Suprapubic skin (tissue), 4 donors: Measurements from ENCODE around the gene CDK1. TPM values are rescaled to one million over a fixed set of nuclear protein-coding genes. Genes with fewer than 3 reads are reported as not detected.

Source experiments
- DNase-seq, 2 donors: peaks; one replicate each; pipeline ENCODE4 v3.0.0-alpha.2; 2019; ENCODE audit warnings: low spot score in 2 of 2
- H3K27ac ChIP-seq: fragments of 200-600 bp; sonication (generic); one replicate; pipeline ENCODE4 v1.5.1; 2019
- H3K27me3 ChIP-seq: fragments of 200-600 bp; sonication (generic); one replicate; pipeline ENCODE4 v1.5.1; 2019
- H3K36me3 ChIP-seq: fragments of 200-600 bp; sonication (generic); one replicate; pipeline ENCODE4 v1.5.1; 2019
- H3K4me1 ChIP-seq: fragments of 200-600 bp; sonication (generic); one replicate; pipeline ENCODE4 v1.5.1; 2019
- H3K4me3 ChIP-seq: fragments of 200-600 bp; sonication (generic); one replicate; pipeline ENCODE4 v1.5.1; 2019; ENCODE audit warnings: mild to moderate bottlenecking
- H3K9me3 ChIP-seq: fragments of 200-600 bp; sonication (generic); one replicate; pipeline ENCODE4 v1.5.1; 2019
- EP300 ChIP-seq: sonication (generic); formaldehyde crosslinking; IDR thresholded peaks from one replicate; pipeline ENCODE4 v1.6.1; 2017; ENCODE audit warnings: antibody characterized with exemption
- POLR2A ChIP-seq, 2 donors: fragments of 450-650 bp; IDR thresholded peaks; one replicate each; pipeline ENCODE4 v1.6.1; 2017; ENCODE audit warnings: antibody characterized with exemption in 2 of 2, mild to moderate bottlenecking in 2 of 2, moderate library complexity in 2 of 2
- POLR2AphosphoS5 ChIP-seq, 3 donors: sonication (generic); formaldehyde crosslinking; IDR thresholded peaks; one replicate each; pipeline ENCODE4 v1.6.1; 2017; ENCODE audit warnings: antibody characterized with exemption in 3 of 3
- WGBS: methylation state at CpG from one replicate; pipeline ENCODE4 v1.1.5; 2018; 5-methylcytosine and 5-hydroxymethylcytosine counted together
- total RNA-seq, 4 donors: library from RNA; depleted of rRNA; stranded (reverse); fragments of >200 nt; gene quantifications; one replicate each; pipeline ENCODE4 v1.1.0, GENCODE V29; 2016
- TF ChIP-seq, protein P1 (sequence below), 2 donors: fragments of 200-600 bp in 1 of 2; fragments of 450-650 bp in 1 of 2; sonication (generic) in 1 of 2; IDR thresholded peaks; one replicate each; pipeline ENCODE4 v1.5.1; 2016 to 2019; ENCODE audit warnings: antibody characterized with exemption in 2 of 2, mild to moderate bottlenecking in 1 of 2, moderate library complexity in 1 of 2

CDK1 gene
- total RNA-seq, 4 donors from 2014 or later, result 4.8 to 14.3 (median 8.6) TPM

- TF ChIP-seq, protein P1, sequence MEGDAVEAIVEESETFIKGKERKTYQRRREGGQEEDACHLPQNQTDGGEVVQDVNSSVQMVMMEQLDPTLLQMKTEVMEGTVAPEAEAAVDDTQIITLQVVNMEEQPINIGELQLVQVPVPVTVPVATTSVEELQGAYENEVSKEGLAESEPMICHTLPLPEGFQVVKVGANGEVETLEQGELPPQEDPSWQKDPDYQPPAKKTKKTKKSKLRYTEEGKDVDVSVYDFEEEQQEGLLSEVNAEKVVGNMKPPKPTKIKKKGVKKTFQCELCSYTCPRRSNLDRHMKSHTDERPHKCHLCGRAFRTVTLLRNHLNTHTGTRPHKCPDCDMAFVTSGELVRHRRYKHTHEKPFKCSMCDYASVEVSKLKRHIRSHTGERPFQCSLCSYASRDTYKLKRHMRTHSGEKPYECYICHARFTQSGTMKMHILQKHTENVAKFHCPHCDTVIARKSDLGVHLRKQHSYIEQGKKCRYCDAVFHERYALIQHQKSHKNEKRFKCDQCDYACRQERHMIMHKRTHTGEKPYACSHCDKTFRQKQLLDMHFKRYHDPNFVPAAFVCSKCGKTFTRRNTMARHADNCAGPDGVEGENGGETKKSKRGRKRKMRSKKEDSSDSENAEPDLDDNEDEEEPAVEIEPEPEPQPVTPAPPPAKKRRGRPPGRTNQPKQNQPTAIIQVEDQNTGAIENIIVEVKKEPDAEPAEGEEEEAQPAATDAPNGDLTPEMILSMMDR (IDR thresholded peaks at IDR 0.05), result no peak
- TF ChIP-seq POLR2A (IDR thresholded peaks at IDR 0.05) (no peak), EP300 (no peak), POLR2AphosphoS5 (IDR thresholded peaks at IDR 0.05) (no peak)
- no peaks in the 10 kb centered on the region for H3K9me3 ChIP-seq
Measured at GRCh38 chr10:60737242-60737641, 41.0 kb upstream of the CDK1 start.

DNA sequence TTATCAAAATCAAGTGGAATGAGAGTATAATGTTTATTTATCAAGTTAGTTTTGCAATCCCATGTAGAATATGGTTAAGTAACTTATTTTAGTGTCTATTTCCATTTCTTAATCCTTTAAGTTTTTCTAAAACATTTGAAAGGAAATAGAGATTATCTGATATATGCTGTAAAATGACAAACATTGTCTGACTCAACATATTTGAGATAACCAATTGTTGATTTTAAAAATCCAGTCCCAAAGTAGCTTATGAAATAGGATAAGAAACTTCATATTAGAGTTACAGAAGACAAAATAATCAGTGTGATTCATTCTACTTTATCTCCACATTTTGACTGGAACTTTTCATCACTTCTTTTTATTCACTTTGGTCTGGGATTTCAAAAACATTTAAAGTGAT is 38.7 kb upstream of the CDK1 start:
- H3K27me3 ChIP-seq, result no peaks in the 10 kb centered on the region
- no peak overlapping the region for H3K4me3 ChIP-seq
- no peak overlapping the region for H3K27ac ChIP-seq
- no peaks in the 10 kb centered on the region for H3K36me3 ChIP-seq
- peaks cover 4% of the 10 kb centered on the region for H3K4me1 ChIP-seq
- TF ChIP-seq POLR2A (IDR thresholded peaks at IDR 0.05) (no peak), EP300 (no peak), POLR2AphosphoS5 (IDR thresholded peaks at IDR 0.05) (no peak)
- TF ChIP-seq, protein P1 (IDR thresholded peaks at IDR 0.05), result no peak
- no peaks in the 10 kb centered on the region for H3K9me3 ChIP-seq
- no peak for DNase-seq

More at GRCh38 chr10:60737242-60737641, 41.0 kb upstream of the CDK1 start:
- WGBS, result 66% methylated on average over 5 of the region's 5 CpGs
- H3K4me1 ChIP-seq, result peaks cover 10% of the 10 kb centered on the region
- DNase-seq, result no peak
- no peak overlapping the region for H3K27ac ChIP-seq
- H3K27me3 ChIP-seq, result peaks cover 13% of the 10 kb centered on the region
- no peaks in the 10 kb centered on the region for H3K36me3 ChIP-seq
- H3K4me3 ChIP-seq, result no peak overlapping the region

DNA sequence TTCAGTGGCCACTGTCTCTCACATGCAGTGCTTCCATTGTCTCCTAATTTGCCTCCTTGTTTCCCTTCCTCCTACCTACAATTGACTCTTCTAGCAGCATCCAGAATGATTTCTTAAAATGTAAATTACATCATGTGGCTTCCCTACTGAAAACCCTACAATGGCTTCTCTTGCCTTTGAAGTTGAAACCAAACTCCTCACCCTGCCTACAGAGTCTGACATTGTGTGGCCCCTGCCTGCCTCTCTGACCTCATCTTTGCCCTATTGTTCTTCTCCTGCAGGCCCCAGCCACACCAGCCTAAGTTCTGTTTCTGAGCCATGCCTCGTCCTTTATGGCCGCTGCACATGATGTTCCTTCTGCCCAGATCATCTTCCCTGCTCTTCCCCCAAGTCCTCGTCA is 35.8 kb upstream of the CDK1 start:
- no peak overlapping the region for H3K27ac ChIP-seq
- H3K9me3 ChIP-seq, result no peaks in the 10 kb centered on the region
- no peak overlapping the region for H3K4me3 ChIP-seq
- no peak for TF ChIP-seq POLR2A (IDR thresholded peaks at IDR 0.05)
- TF ChIP-seq, protein P1 (IDR thresholded peaks at IDR 0.05), result no peak
- no peak for TF ChIP-seq POLR2AphosphoS5 (IDR thresholded peaks at IDR 0.05)
- TF ChIP-seq EP300, result no peak
- H3K4me1 ChIP-seq, result peaks cover 3% of the 10 kb centered on the region
- WGBS, result 87% methylated on average over 3 of the region's 3 CpGs
- no peak for DNase-seq
- no peaks in the 10 kb centered on the region for H3K27me3 ChIP-seq
- no peaks in the 10 kb centered on the region for H3K36me3 ChIP-seq

DNA sequence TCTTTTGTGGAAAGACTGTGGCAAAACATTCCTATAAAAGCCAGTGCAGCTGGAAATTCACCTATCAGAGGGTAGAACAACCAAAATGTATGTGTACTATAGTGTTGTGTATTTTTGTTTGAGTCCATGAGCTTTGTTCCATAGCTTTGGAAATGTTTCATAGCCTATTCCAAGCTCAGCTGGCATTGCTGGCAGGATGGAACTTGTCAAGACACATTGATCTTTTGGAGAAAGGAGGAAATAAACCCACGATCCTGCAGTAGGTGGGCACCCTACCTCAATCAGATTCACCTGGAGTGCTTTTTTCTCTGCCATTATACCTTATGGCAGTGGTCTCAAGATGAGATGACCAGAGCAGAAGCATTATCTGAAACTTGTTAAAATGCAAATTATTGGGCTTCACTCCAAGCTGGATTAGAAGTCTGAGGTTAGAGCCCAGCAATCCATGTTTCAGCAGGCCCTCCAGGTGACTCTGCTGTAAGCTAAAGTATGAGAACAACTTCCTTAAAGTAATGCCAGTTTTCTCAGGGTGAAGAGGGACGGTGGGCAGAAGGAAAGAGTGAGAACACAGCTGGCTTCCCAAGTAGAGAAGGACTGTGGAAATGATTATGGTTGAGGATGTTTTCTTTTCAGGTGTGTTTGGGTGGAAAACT is 30.3 kb upstream of the CDK1 start:
- H3K4me1 ChIP-seq, result peaks cover 8% of the 10 kb centered on the region
- H3K9me3 ChIP-seq, result no peaks in the 10 kb centered on the region
- peak overlapping the region; percentile 36 for H3K27ac ChIP-seq
- TF ChIP-seq, protein P1 (IDR thresholded peaks at IDR 0.05), result no peak
- no peaks in the 10 kb centered on the region for H3K36me3 ChIP-seq
- DNase-seq, result no peak
- H3K27me3 ChIP-seq, result no peaks in the 10 kb centered on the region
- H3K4me3 ChIP-seq, result no peak overlapping the region
- 48% methylated on average over 2 of the region's 2 CpGs for WGBS

GRCh38 chr10:60753152-60753551 is 25.1 kb upstream of the CDK1 start:
- Histone ChIP-seq H3K4me1 (peaks cover 3% of the 10 kb centered on the region), H3K27me3 (no peaks in the 10 kb centered on the region), H3K9me3 (no peaks in the 10 kb centered on the region), H3K27ac (no peak overlapping the region), H3K4me3 (no peak overlapping the region), H3K36me3 (no peaks in the 10 kb centered on the region)
- no peak for DNase-seq
- TF ChIP-seq POLR2A (IDR thresholded peaks at IDR 0.05), result no peak
- no peak for TF ChIP-seq POLR2AphosphoS5 (IDR thresholded peaks at IDR 0.05)
- WGBS, result 83% methylated on average over 1 of the region's 1 CpG

- no peak for DNase-seq
- 87% methylated on average over 5 of the region's 5 CpGs for WGBS
- no peaks in the 10 kb centered on the region for H3K36me3 ChIP-seq
- no peak overlapping the region for H3K4me3 ChIP-seq
- no peaks in the 10 kb centered on the region for H3K9me3 ChIP-seq
- TF ChIP-seq EP300 (no peak), POLR2AphosphoS5 (IDR thresholded peaks at IDR 0.05) (no peak), POLR2A (IDR thresholded peaks at IDR 0.05) (no peak)
- TF ChIP-seq, protein P1 (IDR thresholded peaks at IDR 0.05), result no peak
- H3K4me1 ChIP-seq, result no peaks in the 10 kb centered on the region
- H3K27me3 ChIP-seq, result no peaks in the 10 kb centered on the region
- H3K27ac ChIP-seq, result no peak overlapping the region
Measured at GRCh38 chr10:60753817-60754216, 24.5 kb upstream of the CDK1 start.
